Activated CD4-positive, CD25-positive, alpha-beta regulatory T cell (primary cell): ENCODE data around the gene ARHGAP35.

Source experiments
- DNase-seq, 4 experiments: peaks; one replicate each; lab custom pipeline; 2025; lab: John Stamatoyannopoulos, UW

The ARHGAP35 gene

GRCh38 chr19:46904114-46905060, 43.6 kb downstream of the ARHGAP35 start:
- DNase-seq, result no peak

- DNase-seq, result no peak
Observed at GRCh38 chr19:46906221-46906620, 45.4 kb downstream of the ARHGAP35 start.

- no peak for DNase-seq
Observed at GRCh38 chr19:46907880-46908279, 47.1 kb downstream of the ARHGAP35 start.

GRCh38 chr19:46909356-46909755, 48.6 kb downstream of the ARHGAP35 start:
- DNase-seq, result no peak
